ENCODE results near the gene CXCR6. TPM values are rescaled to one million over a fixed set of nuclear protein-coding genes. Genes with fewer than 3 reads are reported as not detected.

The CXCR6 gene
- polyA plus RNA-seq, 2 donors: 0.90 to 1.6 TPM

DNA sequence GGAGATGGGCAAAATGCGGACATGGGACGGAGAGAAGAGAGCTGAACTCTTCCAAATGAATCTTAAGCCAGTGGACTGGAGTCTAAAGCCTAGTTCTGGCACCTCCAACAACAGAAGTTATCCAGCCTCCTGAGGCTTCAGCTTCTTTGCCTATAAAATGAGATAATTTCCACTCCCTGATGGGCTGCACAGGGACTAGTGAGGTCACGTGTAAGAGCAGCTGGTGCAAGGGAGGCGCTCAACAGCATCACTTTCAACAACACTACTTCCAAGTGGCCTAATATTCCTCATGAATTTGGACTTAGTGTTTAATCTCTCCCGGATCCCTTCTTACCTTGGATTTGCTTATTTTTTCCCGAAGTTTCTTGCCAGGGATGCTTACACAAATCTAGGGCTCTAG, 8.7 kb downstream of the CXCR6 start:
- H3K36me3 ChIP-seq (ENCODE audit: control insufficient read depth in 2 of 2, insufficient read depth in 2 of 2, low read length in 1 of 2): peaks cover 46 to 60% of the 10 kb centered on the region in 2 donors
- no peaks in the 10 kb centered on the region for H3K27me3 ChIP-seq (ENCODE audit: control insufficient read depth in 1 of 2, insufficient read depth in 2 of 2, low read length in 2 of 2)
- no peak overlapping the region for H3K27ac ChIP-seq (ENCODE audit: low read depth in 2 of 2, low read length in 1 of 2)
- 91 to 94% methylated on average over 6 of the region's 6 CpGs for WGBS, 2 donors
- no peak overlapping the region for H3K4me3 ChIP-seq (ENCODE audit: low read depth in 1 of 2, low read length in 2 of 2)
- H3K9me3 ChIP-seq (ENCODE audit: control insufficient read depth in 2 of 2, insufficient read depth in 1 of 2, low read depth in 1 of 2, low read length in 1 of 2): no peaks in the 10 kb centered on the region
- no peaks in the 10 kb centered on the region for H3K4me1 ChIP-seq (ENCODE audit: control insufficient read depth in 2 of 2, insufficient read depth in 2 of 2, low read length in 1 of 2)

DNA sequence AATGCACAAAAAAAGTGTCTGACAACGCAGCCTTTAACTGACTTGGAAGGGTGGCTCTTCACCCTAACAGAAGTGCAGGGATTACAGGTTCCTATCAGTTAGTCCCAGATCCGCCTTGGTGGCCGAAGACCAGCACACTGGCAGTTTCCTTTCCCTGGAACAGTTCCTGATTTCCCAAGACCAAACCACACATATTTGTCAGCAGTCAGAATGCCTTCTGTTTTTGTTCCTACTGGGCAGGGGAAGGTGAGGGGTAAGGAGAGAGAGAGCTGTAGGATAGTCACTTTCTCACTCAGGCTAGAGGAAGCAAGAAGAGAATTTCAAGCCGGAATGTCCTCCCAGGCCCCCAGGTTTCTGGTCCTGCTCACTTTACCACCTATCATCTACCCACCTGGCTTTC, 9.2 kb downstream of the CXCR6 start:
- no peaks in the 10 kb centered on the region for H3K27me3 ChIP-seq (ENCODE audit: control insufficient read depth in 1 of 2, insufficient read depth in 2 of 2, low read length in 2 of 2)
- H3K4me3 ChIP-seq (ENCODE audit: low read depth in 1 of 2, low read length in 2 of 2): no peak overlapping the region
- H3K4me1 ChIP-seq (ENCODE audit: control insufficient read depth in 2 of 2, insufficient read depth in 2 of 2, low read length in 1 of 2): no peaks in the 10 kb centered on the region
- H3K27ac ChIP-seq (ENCODE audit: low read depth in 2 of 2, low read length in 1 of 2): peak overlapping the region in 1 of 2 donors; percentile 28
- peaks cover 44 to 55% of the 10 kb centered on the region in 2 donors for H3K36me3 ChIP-seq (ENCODE audit: control insufficient read depth in 2 of 2, insufficient read depth in 2 of 2, low read length in 1 of 2)
- no peaks in the 10 kb centered on the region for H3K9me3 ChIP-seq (ENCODE audit: control insufficient read depth in 2 of 2, insufficient read depth in 1 of 2, low read depth in 1 of 2, low read length in 1 of 2)
- WGBS, 2 donors: 71 to 83% methylated on average over 4 of the region's 4 CpGs

DNA sequence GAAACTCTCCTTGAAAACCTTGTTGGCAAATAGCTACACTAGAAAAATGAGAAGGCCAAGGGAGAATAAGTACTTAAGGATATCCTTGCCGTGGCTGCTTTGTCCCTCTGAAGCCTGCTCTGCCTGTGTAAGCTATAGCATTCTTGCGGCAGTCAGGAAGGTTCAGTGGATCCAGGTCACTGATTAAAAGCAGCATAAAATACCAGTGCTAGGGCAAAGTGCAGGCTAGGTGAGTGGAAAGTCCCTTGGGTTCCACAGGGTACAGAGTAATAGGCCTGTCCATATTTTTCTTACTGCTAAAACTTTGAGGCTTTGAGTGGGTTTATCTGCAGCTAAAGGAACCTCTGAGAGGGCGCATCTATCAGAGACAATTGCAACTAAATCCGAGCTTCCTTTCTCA, 10.3 kb downstream of the CXCR6 start:
- no peaks in the 10 kb centered on the region for H3K27me3 ChIP-seq (ENCODE audit: control insufficient read depth in 1 of 2, insufficient read depth in 2 of 2, low read length in 2 of 2)
- H3K9me3 ChIP-seq (ENCODE audit: control insufficient read depth in 2 of 2, insufficient read depth in 1 of 2, low read depth in 1 of 2, low read length in 1 of 2): no peaks in the 10 kb centered on the region
- H3K27ac ChIP-seq (ENCODE audit: low read depth in 2 of 2, low read length in 1 of 2): no peak overlapping the region
- H3K4me3 ChIP-seq (ENCODE audit: low read depth in 1 of 2, low read length in 2 of 2): no peak overlapping the region
- peaks cover 47 to 61% of the 10 kb centered on the region in 2 donors for H3K36me3 ChIP-seq (ENCODE audit: control insufficient read depth in 2 of 2, insufficient read depth in 2 of 2, low read length in 1 of 2)
- WGBS, 2 donors: 71 to 85% methylated on average over 4 of the region's 4 CpGs
- no peaks in the 10 kb centered on the region for H3K4me1 ChIP-seq (ENCODE audit: control insufficient read depth in 2 of 2, insufficient read depth in 2 of 2, low read length in 1 of 2)

DNA sequence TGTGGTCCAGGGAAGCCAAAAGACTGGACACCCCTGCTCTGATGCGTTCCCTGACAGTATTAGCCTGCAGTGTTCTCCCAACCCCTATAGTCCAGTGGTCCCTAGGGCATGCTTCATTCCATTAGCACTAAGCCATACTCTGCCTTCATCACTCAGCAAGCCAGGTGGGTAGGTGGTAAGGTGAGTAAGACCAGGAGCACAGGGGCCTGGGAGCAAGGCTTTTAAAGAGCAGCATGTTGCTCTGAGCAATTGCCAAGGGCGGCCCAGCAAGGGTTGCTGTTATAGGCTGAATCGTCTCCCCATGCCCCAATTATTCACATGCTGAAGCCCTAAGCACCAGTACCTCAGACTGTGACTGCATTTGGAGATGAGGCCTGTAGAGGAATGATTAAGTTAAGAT, 11.0 kb downstream of the CXCR6 start:
- 97% methylated on average over 3 of the region's 3 CpGs for WGBS, 2 donors
- no peak overlapping the region for H3K27ac ChIP-seq (ENCODE audit: low read depth in 2 of 2, low read length in 1 of 2)

DNA sequence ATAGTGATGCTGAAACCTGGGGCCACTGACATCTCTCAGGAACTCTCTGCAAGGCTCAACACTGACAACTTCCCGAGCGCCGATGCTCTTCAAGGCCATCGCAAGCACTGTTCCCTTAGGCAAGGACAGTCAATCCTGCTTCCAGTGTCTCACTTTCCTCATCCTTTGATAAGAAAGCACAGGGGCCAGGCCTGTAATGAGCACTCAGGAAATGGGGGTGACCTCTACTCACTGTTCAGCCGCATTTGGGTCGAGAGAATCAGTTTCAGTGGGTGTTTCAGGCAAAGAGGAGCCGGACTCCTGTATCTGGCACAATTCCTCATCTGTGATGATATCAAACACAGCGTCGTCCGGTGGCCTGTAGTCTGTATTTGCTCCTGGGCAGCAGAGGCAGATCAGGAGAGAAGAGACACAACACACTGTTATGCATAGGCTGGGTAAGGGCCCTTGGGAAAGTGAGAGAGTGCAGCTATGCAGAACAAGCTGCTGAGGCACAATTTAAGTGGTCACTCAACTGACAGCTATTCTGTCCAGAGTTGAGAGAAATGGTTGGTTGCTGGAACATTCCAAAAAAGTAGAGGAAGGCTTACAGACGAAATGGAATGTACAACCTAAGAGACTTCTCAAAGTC, 11.9 kb downstream of the CXCR6 start:
- Histone ChIP-seq H3K4me3 (ENCODE audit: low read depth in 1 of 2, low read length in 2 of 2) (no peak overlapping the region), H3K27ac (ENCODE audit: low read depth in 2 of 2, low read length in 1 of 2) (no peak overlapping the region), H3K36me3 (ENCODE audit: control insufficient read depth in 2 of 2, insufficient read depth in 2 of 2, low read length in 1 of 2) (peaks cover 55 to 65% of the 10 kb centered on the region in 2 donors), H3K27me3 (ENCODE audit: control insufficient read depth in 1 of 2, insufficient read depth in 2 of 2, low read length in 2 of 2) (no peaks in the 10 kb centered on the region), H3K4me1 (ENCODE audit: control insufficient read depth in 2 of 2, insufficient read depth in 2 of 2, low read length in 1 of 2) (no peaks in the 10 kb centered on the region), H3K9me3 (ENCODE audit: control insufficient read depth in 2 of 2, insufficient read depth in 1 of 2, low read depth in 1 of 2, low read length in 1 of 2) (no peaks in the 10 kb centered on the region)
- WGBS, 2 donors: 87 to 89% methylated on average over 11 of the region's 11 CpGs

More for the DNA sequence above, 11.0 kb downstream of the CXCR6 start:
- no peak overlapping the region for H3K4me3 ChIP-seq (ENCODE audit: low read depth in 1 of 2, low read length in 2 of 2)
- peaks cover 52 to 64% of the 10 kb centered on the region in 2 donors for H3K36me3 ChIP-seq (ENCODE audit: control insufficient read depth in 2 of 2, insufficient read depth in 2 of 2, low read length in 1 of 2)
- H3K9me3 ChIP-seq (ENCODE audit: control insufficient read depth in 2 of 2, insufficient read depth in 1 of 2, low read depth in 1 of 2, low read length in 1 of 2): no peaks in the 10 kb centered on the region
- no peaks in the 10 kb centered on the region for H3K27me3 ChIP-seq (ENCODE audit: control insufficient read depth in 1 of 2, insufficient read depth in 2 of 2, low read length in 2 of 2)
- no peaks in the 10 kb centered on the region for H3K4me1 ChIP-seq (ENCODE audit: control insufficient read depth in 2 of 2, insufficient read depth in 2 of 2, low read length in 1 of 2)

DNA sequence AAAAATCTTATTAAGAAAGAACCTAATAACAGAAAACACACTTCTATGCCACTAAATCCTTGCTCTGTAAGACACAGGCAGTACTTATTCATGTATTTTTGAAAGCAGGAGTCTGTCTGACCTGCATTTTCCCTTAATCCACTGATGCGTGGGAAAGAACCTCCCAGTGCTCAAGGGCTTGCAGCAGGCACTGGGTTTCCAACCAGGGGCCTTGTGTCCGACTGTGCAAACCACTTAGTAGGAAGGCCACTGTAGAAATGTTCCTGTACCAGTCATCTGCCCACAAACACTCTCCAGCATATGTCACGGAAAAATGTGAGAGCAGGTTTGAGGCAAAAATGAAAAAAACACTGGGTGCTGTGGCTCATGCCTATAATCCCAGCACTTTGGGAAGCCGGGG, 12.4 kb downstream of the CXCR6 start:
- no peak overlapping the region for H3K4me3 ChIP-seq (ENCODE audit: low read depth in 1 of 2, low read length in 2 of 2)
- no peaks in the 10 kb centered on the region for H3K27me3 ChIP-seq (ENCODE audit: control insufficient read depth in 1 of 2, insufficient read depth in 2 of 2, low read length in 2 of 2)
- no peak overlapping the region for H3K27ac ChIP-seq (ENCODE audit: low read depth in 2 of 2, low read length in 1 of 2)
- H3K9me3 ChIP-seq (ENCODE audit: control insufficient read depth in 2 of 2, insufficient read depth in 1 of 2, low read depth in 1 of 2, low read length in 1 of 2): no peaks in the 10 kb centered on the region
- peaks cover 57 to 65% of the 10 kb centered on the region in 2 donors for H3K36me3 ChIP-seq (ENCODE audit: control insufficient read depth in 2 of 2, insufficient read depth in 2 of 2, low read length in 1 of 2)
- 94 to 96% methylated on average over 4 of the region's 4 CpGs for WGBS, 2 donors
- H3K4me1 ChIP-seq (ENCODE audit: control insufficient read depth in 2 of 2, insufficient read depth in 2 of 2, low read length in 1 of 2): no peaks in the 10 kb centered on the region

DNA sequence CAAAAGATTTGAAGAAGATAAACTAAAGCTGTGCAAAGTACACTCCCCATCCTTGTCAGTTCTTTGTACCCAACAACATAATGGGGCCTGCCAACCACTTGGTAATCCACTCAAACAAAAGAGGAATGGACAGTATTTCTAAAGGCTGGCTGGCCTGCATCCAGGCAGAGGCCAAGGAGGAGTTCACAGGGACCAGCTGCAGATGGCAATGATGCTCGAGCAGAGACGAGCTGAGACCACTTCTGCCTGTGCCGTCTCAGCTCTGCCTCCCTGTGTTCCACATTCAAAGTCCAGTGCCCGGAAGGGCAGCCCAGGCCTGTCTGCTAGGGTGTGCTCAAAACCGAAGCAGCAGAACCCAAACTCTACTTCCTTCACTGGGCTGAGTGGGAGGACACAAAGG, 14.3 kb downstream of the CXCR6 start:
- no peak overlapping the region for H3K4me3 ChIP-seq (ENCODE audit: low read depth in 1 of 2, low read length in 2 of 2)
- WGBS, 2 donors: 71 to 74% methylated on average over 5 of the region's 5 CpGs
- H3K4me1 ChIP-seq (ENCODE audit: control insufficient read depth in 2 of 2, insufficient read depth in 2 of 2, low read length in 1 of 2): no peaks in the 10 kb centered on the region
- no peaks in the 10 kb centered on the region for H3K27me3 ChIP-seq (ENCODE audit: control insufficient read depth in 1 of 2, insufficient read depth in 2 of 2, low read length in 2 of 2)
- H3K27ac ChIP-seq (ENCODE audit: low read depth in 2 of 2, low read length in 1 of 2): no peak overlapping the region
- peaks cover 45 to 61% of the 10 kb centered on the region in 2 donors for H3K36me3 ChIP-seq (ENCODE audit: control insufficient read depth in 2 of 2, insufficient read depth in 2 of 2, low read length in 1 of 2)
- H3K9me3 ChIP-seq (ENCODE audit: control insufficient read depth in 2 of 2, insufficient read depth in 1 of 2, low read depth in 1 of 2, low read length in 1 of 2): no peaks in the 10 kb centered on the region

DNA sequence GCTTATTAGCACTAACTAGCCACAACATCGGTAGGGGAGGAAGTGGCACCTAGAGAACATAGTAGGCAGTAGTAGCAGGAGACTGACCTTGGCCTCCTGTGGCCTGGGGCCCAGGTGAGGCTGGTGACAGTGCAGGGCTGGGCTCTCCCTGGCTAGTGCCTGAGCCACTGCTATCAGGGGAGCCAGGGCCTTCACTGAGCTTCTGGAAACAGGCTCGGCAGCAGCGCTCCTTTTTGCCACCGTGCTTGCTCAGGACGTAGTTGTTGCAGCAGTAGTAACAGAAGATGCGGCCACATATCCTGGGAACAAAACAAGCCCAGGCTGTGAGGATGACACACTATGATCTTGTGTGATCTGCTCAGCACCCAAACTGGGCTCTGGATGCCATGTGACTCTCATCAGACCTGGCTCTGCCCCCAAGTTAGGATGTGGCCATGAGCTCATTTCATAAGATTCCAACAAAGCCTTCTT, 15.1 kb downstream of the CXCR6 start:
- no peak overlapping the region for H3K4me3 ChIP-seq (ENCODE audit: low read depth in 1 of 2, low read length in 2 of 2)
- WGBS, 2 donors: 87% methylated on average over 6 of the region's 6 CpGs
- H3K36me3 ChIP-seq (ENCODE audit: control insufficient read depth in 2 of 2, insufficient read depth in 2 of 2, low read length in 1 of 2): peaks cover 42 to 63% of the 10 kb centered on the region in 2 donors
- H3K9me3 ChIP-seq (ENCODE audit: control insufficient read depth in 2 of 2, insufficient read depth in 1 of 2, low read depth in 1 of 2, low read length in 1 of 2): no peaks in the 10 kb centered on the region
- H3K27me3 ChIP-seq (ENCODE audit: control insufficient read depth in 1 of 2, insufficient read depth in 2 of 2, low read length in 2 of 2): no peaks in the 10 kb centered on the region
- H3K27ac ChIP-seq (ENCODE audit: low read depth in 2 of 2, low read length in 1 of 2): peak overlapping the region; percentile 41 to 61
- no peaks in the 10 kb centered on the region for H3K4me1 ChIP-seq (ENCODE audit: control insufficient read depth in 2 of 2, insufficient read depth in 2 of 2, low read length in 1 of 2)

DNA sequence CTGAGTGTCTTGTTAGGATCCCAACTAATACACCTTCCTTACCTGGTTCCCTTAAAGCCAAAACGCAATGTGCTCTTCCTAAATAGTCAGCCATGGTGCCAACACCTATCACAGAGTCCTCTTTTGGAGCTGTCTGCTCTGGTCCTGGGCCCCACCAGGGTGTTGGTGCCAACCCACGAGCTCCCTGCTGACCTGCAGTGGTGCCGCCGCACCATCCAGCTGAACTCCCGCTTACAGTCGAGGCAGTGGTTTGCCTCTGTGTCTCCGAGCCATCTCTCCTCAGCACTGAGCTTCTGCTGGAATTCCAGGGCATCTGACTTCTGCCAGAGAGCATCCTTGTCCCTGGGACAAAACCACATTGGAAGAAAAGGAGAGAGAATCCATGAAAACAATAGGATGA, 15.9 kb downstream of the CXCR6 start:
- Histone ChIP-seq H3K4me3 (ENCODE audit: low read depth in 1 of 2, low read length in 2 of 2) (no peak overlapping the region), H3K9me3 (ENCODE audit: control insufficient read depth in 2 of 2, insufficient read depth in 1 of 2, low read depth in 1 of 2, low read length in 1 of 2) (no peaks in the 10 kb centered on the region), H3K4me1 (ENCODE audit: control insufficient read depth in 2 of 2, insufficient read depth in 2 of 2, low read length in 1 of 2) (no peaks in the 10 kb centered on the region), H3K27ac (ENCODE audit: low read depth in 2 of 2, low read length in 1 of 2) (no peak overlapping the region), H3K36me3 (ENCODE audit: control insufficient read depth in 2 of 2, insufficient read depth in 2 of 2, low read length in 1 of 2) (peaks cover 35 to 66% of the 10 kb centered on the region in 2 donors), H3K27me3 (ENCODE audit: control insufficient read depth in 1 of 2, insufficient read depth in 2 of 2, low read length in 2 of 2) (no peaks in the 10 kb centered on the region)
- 92 to 96% methylated on average over 7 of the region's 7 CpGs for WGBS, 2 donors

DNA sequence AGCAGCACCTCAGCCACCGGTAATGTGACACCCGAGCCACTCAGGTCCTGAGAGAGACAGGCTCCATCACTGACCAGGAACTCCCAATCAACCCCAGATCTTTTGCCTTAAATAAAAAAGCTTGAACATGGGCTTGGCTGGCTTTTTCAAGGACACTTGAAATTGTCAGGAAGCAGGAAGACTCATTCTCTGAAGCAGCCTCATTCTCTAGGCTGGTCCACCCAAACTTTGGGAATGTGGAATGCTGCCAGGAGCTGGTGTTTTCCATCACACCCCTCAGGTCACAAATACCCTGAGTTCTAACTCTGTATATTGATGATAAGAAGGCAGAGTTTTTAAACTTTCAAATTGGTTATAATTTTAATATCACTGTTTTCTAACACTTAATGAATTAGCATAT, 17.0 kb downstream of the CXCR6 start:
- no peak overlapping the region for H3K27ac ChIP-seq (ENCODE audit: low read depth in 2 of 2, low read length in 1 of 2)
- no peaks in the 10 kb centered on the region for H3K27me3 ChIP-seq (ENCODE audit: control insufficient read depth in 1 of 2, insufficient read depth in 2 of 2, low read length in 2 of 2)
- H3K9me3 ChIP-seq (ENCODE audit: control insufficient read depth in 2 of 2, insufficient read depth in 1 of 2, low read depth in 1 of 2, low read length in 1 of 2): no peaks in the 10 kb centered on the region
- WGBS, 2 donors: 89 to 94% methylated on average over 2 of the region's 2 CpGs
- H3K36me3 ChIP-seq (ENCODE audit: control insufficient read depth in 2 of 2, insufficient read depth in 2 of 2, low read length in 1 of 2): peaks cover 35 to 65% of the 10 kb centered on the region in 2 donors
- no peak overlapping the region for H3K4me3 ChIP-seq (ENCODE audit: low read depth in 1 of 2, low read length in 2 of 2)
- peaks cover 0 to 2% of the 10 kb centered on the region in 2 donors for H3K4me1 ChIP-seq (ENCODE audit: control insufficient read depth in 2 of 2, insufficient read depth in 2 of 2, low read length in 1 of 2)

Data from esophagus (tissue), 2 donors.